HG03558 (cell line): ENCODE results near the gene CPSF3.
"Not testable (repeated sequence)": the region's sequence is repeated elsewhere in the genome, so short reads cannot be mapped to it uniquely, and the experiment has no call there.

ENCODE experiments used
- ATAC-seq: cut with Tn5 transposase; IDR thresholded peaks from one replicate; pipeline ENCODE4 v1.9.1; 2021; ENCODE audit warnings: moderate number of reproducible peaks; ENCODE audit not compliant: unreplicated experiment; ENCODE audit errors: extremely low read depth

CPSF3 gene

GRCh38 chr2:9392898-9393765, 30.3 kb upstream of the CPSF3 start:
- ATAC-seq = no peak

- no peak for ATAC-seq
Measured at GRCh38 chr2:9394816-9395215, 28.6 kb upstream of the CPSF3 start.

- ATAC-seq = no peak
Measured at GRCh38 chr2:9397201-9397600, 26.3 kb upstream of the CPSF3 start.

- not testable (repeated sequence) for ATAC-seq
Measured at GRCh38 chr2:9398251-9398650, 25.2 kb upstream of the CPSF3 start.

GRCh38 chr2:9398881-9399780, 24.3 kb upstream of the CPSF3 start:
- ATAC-seq = no peak

- no peak for ATAC-seq
Measured at GRCh38 chr2:9400268-9401058, 23.0 kb upstream of the CPSF3 start.

GRCh38 chr2:9401059-9401547, 22.4 kb upstream of the CPSF3 start:
- ATAC-seq = no peak

- no peak for ATAC-seq
Measured at GRCh38 chr2:9401646-9402371, 21.6 kb upstream of the CPSF3 start.

- ATAC-seq = no peak
Measured at GRCh38 chr2:9403924-9404323, 19.5 kb upstream of the CPSF3 start.

- no peak for ATAC-seq
Measured at GRCh38 chr2:9404451-9404850, 19.0 kb upstream of the CPSF3 start.

- no peak for ATAC-seq
Measured at GRCh38 chr2:9405636-9406035, 17.8 kb upstream of the CPSF3 start.

GRCh38 chr2:9406529-9407362, 16.7 kb upstream of the CPSF3 start:
- ATAC-seq = no peak

GRCh38 chr2:9407363-9407811, 16.1 kb upstream of the CPSF3 start:
- ATAC-seq = no peak

- no peak for ATAC-seq
Measured at GRCh38 chr2:9408641-9409151, 14.8 kb upstream of the CPSF3 start.

- ATAC-seq = peak; percentile 50
Measured at GRCh38 chr2:9410108-9410507, 13.3 kb upstream of the CPSF3 start.

- ATAC-seq = no peak
Measured at GRCh38 chr2:9412781-9413180, 10.7 kb upstream of the CPSF3 start.

- ATAC-seq = no peak
Measured at GRCh38 chr2:9415516-9416169, 7.8 kb upstream of the CPSF3 start.
